ENCODE data around the gene C1QB.
"Not testable (repeated sequence)": the region's sequence is repeated elsewhere in the genome, so short reads cannot be mapped to it uniquely, and the experiment has no call there.

Gene C1QB

GRCh38 chr1:22670352-22670975 lies 17.4 kb downstream of the C1QB start:
- DNase-seq = no peak

DNA sequence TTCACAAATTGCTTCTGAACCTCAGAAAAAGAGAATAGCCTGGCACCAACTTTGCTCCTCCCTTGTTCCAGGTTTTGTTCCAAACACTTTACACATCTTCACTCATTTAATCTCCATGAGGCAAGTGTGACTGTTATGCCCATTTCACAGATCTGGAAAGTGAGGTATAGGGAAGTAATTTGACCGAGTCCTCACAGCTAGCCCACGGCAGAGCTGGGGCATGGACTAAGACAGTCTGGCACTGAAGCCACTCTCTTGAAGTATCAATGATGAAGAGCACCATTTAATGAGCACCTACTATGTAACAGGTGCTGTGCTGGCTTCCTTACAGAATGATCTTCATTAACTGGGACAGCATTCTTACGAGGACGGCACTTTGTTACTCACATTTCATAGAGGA lies 19.0 kb downstream of the C1QB start:
- no peak for DNase-seq

DNA sequence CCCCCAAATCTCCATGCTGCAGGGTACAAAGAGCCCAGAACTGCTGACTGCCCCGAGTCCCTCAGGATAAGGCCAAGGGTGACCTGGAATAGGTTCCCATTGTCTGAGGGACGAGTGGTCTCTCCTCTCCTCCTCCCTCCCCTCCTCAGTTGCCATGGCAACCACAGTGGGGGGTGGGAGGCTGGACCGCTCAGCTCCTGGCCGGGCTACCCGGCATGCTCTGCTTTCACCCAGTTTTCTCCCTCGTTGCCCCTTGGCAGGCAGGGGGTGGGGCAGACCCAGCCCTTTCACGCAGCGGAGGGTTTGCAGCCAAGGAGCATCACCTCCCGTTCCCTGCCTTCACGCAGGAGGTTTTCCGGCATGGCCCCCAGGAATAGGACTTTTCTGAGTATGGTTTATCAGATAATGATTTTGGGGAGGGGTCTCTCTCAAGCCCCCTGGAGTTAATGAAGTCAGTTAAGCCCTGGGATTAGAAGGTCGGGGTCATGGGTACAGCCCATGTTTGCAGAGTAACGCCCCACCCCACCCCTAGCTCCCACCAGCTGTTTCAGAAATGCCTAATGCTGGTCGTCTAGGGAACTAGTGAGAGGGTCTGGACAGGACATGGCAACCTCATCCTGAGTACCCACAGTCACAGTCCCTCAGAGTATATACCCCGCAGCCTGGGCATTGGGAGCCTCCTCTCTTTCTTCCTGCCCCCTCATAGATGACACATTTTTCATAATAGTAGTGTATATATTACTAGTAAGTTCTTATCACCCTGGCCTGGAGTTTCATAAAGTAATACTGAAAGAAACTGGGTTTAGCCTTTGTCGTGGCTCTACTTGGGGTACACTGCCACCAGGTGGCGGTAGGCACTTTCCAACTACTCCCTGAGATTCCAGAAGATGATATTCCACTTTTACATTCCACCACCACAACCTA lies 20.7 kb downstream of the C1QB start:
- DNase-seq = no peak

DNA sequence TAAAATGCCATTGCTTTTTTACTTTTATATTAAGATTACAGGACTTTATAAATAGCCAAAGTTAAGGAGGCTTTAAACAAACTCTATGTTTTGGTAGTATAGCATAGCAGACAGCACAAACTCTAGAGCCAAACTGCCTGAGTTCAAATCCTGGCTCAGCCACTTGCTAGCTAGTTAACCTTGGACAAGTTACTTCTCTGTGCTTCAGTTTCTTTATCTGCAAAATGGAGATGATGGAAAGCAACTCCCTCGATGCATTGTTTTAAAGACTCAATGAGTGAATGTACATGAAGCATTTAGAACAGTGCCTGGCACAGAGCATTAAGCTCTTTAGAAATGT lies 21.3 kb downstream of the C1QB start:
- no peak for DNase-seq

DNA sequence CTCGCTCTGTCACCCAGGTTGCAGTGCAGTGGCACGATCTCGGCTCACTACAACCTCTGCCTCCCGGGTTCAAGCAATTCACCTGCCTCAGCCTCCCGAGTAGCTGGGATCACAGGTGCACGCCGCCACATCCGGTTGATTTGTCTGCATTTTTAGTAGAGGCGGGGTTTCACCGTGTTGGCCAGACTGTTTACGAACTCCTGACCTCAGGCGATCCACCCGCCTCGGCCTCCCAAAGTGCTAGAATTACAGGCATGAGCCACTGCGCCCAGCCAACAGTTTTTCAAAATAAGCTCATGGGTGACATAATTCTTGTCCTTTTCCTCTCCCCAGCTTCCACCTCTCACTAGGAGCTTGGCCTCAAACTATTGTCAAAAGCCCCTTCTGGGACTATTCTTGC lies 23.1 kb downstream of the C1QB start:
- not testable (repeated sequence) for DNase-seq

- no peak for DNase-seq
These were observed 24.0 kb downstream of the C1QB start for GRCh38 chr1:22676916-22677583.

DNA sequence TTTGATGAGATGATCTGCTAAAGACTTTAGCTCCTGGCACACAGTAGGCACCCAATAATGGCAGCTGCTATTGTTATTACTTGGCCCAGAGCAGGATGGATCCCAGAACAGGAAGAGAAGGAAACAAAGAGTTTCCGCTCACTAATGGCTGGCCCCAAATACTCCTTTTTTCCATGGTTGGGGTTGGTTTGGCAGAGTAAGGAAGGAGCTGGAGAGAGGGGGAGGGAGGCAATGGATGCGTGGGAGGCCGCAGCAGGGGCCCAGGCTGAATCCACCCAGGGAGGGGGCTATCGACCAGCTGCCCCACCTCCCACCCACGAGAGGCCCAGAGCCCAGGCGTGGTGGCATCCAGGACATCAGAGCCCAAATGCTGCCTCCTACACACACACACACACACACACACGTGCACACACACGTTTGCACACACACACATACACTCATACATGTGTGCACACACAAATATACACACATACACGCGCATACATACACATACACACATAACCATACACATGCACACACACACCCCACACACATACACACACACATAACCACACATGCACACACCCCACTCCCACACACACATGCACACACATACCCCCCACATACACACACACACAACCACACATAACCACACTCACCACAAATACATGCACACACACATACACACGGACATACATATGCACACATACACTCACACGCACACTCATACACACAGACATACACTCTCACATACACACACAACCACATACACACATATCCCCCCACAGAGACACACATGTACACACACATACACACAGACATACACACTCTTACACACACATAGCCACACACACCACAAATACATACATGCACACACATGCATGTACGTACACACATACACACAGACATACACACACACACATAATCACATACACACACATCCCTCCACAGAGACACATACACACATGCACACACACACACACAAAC lies 25.2 kb downstream of the C1QB start:
- no peak for DNase-seq

- no peak for DNase-seq
These were observed 27.7 kb downstream of the C1QB start for GRCh38 chr1:22680726-22681125.

GRCh38 chr1:22681556-22682276 lies 28.7 kb downstream of the C1QB start:
- no peak for DNase-seq

DNA sequence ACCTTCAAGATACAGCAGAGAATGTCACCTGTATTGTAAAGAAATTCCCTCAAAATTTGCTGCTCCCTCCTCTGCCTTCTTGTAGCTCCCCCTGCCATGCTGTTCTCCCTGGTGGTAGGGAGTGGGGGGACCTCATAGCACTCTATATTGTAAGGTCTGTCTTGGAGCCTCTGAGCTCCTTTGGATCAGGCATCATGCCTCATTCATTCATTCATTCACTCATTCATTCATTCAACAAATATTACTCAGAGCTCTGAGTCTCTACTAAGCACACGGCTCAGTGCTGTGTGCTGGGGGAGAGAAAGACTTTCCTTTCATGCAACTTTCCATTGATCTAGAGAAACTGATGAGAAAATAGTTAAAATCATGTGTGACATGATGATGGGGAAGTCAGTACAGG lies 30.5 kb downstream of the C1QB start:
- no peak for DNase-seq

GRCh38 chr1:22685591-22686059 lies 32.6 kb downstream of the C1QB start:
- no peak for DNase-seq

GRCh38 chr1:22687191-22687590 lies 34.2 kb downstream of the C1QB start:
- DNase-seq = no peak

DNA sequence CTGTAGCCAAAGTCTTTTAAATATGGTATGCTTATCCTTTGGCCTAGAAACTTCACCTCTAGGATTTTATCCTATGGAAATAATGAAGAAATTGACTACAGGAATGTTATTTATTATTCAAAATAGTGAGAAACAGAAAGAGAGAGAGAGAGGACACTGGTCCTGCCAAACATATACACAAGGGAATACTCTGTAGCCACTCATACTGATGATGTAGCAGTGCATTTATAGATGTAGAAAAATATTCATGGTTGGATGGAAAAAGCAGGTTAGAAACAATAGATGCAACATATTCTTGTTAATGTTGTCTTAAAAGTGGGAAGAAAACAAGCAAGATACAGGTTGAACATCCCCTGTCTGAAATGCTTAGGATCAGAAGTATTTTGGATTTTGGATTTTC lies 35.4 kb downstream of the C1QB start:
- DNase-seq = no peak

DNA sequence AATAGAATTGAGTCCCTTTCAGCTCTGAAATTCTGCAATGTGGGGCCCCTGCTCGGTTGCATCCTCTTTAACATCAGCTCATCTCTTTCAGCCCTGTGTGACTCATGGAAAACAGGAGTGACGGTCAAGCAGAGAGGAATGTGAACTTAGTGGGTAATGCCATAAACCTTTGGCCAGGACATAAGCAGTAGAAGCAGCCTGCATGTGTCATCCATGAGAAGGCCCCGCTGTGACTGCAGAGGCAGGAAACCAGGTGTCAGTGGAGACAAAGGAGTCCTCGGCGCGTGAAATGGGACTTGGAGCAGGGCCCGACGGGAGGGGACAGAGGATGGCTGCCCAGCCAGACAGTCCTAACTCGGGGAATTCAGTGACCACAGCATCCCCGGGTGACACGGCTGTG lies 36.5 kb downstream of the C1QB start:
- DNase-seq = no peak

- DNase-seq = no peak
These were observed 38.2 kb downstream of the C1QB start for GRCh38 chr1:22691031-22691753.

DNA sequence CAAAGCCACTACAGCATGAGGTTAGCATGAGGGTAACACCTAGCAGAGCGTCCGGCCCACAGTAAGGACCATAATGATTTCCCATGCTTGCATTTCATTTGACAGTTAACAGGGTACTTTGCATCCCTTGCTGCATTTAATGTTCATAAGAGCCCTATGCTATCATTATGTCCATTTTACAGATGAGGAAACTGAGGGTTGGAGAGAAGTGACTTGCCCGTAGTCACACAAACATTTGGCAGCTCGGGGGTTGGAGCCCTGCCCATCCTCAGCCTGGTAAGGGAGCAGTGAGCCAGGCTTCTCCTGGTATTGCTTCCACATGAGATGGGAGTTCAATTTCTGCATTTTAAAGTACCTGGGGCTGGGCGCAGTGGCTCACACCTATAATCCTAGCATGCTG lies 41.1 kb downstream of the C1QB start:
- no peak for DNase-seq

DNA sequence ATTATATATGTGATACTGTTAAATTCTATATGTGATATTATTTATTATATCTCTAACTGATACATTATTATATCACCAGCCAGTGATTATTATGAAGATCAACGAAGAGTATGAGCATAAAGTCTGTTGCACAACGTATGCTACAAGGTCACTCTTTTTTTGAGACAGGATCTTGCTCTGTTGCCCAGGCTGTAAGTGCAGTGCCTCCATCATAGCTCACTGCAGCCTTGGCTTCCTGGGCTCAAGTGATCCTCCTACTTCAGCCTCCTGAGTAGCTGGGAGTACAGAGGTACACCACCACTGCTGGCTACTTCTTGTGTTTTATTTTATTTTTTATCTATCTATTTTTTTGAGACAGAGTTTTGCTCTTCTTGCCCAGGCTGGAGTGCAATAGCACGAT lies 43.6 kb downstream of the C1QB start:
- DNase-seq = no peak

DNA sequence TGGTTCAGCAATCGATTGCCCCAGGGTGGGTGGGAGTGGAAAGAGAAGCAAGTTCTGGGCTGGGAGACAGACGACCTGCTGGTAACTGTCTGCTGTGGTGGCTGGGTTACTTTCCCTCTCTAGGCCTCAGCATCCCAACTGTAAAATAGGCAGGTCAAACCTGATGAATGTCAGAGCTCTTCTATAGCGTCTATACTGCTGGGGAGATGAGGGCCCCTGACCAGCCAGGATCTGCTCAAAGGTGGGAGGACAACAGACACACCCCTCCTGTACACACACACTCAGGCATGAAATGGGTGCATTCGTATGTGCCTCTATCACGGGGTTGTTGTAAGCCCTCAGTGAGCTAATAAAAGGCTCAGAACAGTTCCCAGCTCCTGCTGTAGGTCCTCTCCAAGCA lies 44.9 kb downstream of the C1QB start:
- DNase-seq = no peak

DNA sequence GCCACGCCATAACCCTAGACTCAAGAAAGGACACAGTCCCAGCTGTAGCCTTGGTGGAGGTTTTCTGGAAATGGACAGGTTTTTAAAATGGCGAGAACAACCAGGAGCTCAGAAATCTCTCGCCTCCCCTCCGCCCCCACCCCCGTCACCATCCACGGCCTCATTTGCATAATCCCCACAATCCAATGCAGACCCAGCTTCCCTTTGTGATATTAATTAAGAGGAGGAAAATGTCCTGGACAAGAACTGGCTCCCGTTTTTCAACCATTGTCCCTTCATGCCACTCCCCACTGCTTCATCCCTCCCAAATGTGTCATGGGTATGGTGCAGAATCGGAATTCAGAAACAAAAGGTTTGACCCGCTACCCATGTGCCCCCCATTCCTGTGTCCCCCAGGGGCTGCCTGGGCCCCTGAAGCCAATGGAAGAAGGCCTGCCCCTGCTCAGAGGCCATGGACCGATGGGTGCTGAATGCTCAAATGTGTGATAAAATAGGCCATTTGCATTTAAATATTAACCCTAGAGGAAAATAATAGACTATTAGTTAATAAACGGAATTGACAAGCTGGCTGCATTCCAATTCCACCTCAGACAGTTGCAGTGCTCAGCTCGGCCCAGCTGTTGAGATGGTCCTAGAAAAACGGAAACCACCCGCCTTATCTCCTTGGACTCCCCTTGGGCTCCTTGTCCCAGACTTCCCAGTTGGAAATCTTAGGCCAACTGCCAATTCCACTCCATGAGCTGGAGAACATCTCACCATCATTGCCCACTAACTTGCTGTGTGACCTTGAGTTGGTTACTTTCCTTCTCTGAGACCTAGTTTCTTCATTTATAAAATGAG lies 46.9 kb downstream of the C1QB start:
- no peak for DNase-seq

All from activated CD4-positive, alpha-beta T cell treated with anti-CD3 and anti-CD28 coated beads, Interleukin-2, amount 50 U/mL, for 1 hour (primary cell).